ENCODE results near the gene PXDN.

The PXDN gene

GRCh38 chr2:1648241-1649102, 95.8 kb downstream of the PXDN start:
- DNase-seq (ENCODE audit: low read depth) = no peak

GRCh38 chr2:1647417-1648240, 96.7 kb downstream of the PXDN start:
- no peak for DNase-seq (ENCODE audit: low read depth)

GRCh38 chr2:1645761-1646476, 98.4 kb downstream of the PXDN start:
- DNase-seq (ENCODE audit: low read depth) = no peak

- DNase-seq (ENCODE audit: low read depth) = no peak
These were observed 99.9 kb downstream of the PXDN start for GRCh38 chr2:1644427-1644826.

GRCh38 chr2:1642993-1643619, 101.2 kb downstream of the PXDN start:
- DNase-seq (ENCODE audit: low read depth) = no peak

- DNase-seq (ENCODE audit: low read depth) = no peak
These were observed 102.1 kb downstream of the PXDN start for GRCh38 chr2:1642066-1642861.

- no peak for DNase-seq (ENCODE audit: low read depth)
These were observed 102.8 kb downstream of the PXDN start for GRCh38 chr2:1641523-1641922.

- DNase-seq (ENCODE audit: low read depth) = no peak
These were observed 103.8 kb downstream of the PXDN start for GRCh38 chr2:1640301-1641135.

- no peak for DNase-seq (ENCODE audit: low read depth)
These were observed 105.0 kb downstream of the PXDN start for GRCh38 chr2:1639086-1639858.

GRCh38 chr2:1638281-1638860, 105.9 kb downstream of the PXDN start:
- no peak for DNase-seq (ENCODE audit: low read depth)

- DNase-seq (ENCODE audit: low read depth) = no peak
These were observed 107.4 kb downstream of the PXDN start for GRCh38 chr2:1636791-1637415.

- DNase-seq (ENCODE audit: low read depth) = no peak
These were observed 108.5 kb downstream of the PXDN start for GRCh38 chr2:1635823-1636222.

- no peak for DNase-seq (ENCODE audit: low read depth)
These were observed 109.5 kb downstream of the PXDN start for GRCh38 chr2:1634681-1635341.

GRCh38 chr2:1633936-1634587, 110.3 kb downstream of the PXDN start:
- DNase-seq (ENCODE audit: low read depth) = no peak

GRCh38 chr2:1633092-1633671, 111.1 kb downstream of the PXDN start:
- no peak for DNase-seq (ENCODE audit: low read depth)

- DNase-seq (ENCODE audit: low read depth) = no peak
These were observed 111.8 kb downstream of the PXDN start for GRCh38 chr2:1632510-1632909.

GRCh38 chr2:1632002-1632348, 112.3 kb downstream of the PXDN start:
- no peak for DNase-seq (ENCODE audit: low read depth)

Data from T follicular helper cell (primary cell).